Measurements from ENCODE around the gene PLA2G2E.
A peak's percentile ranks its signal among the peaks of the same experiment; 100 is the strongest.
"Not testable (repeated sequence)": the region's sequence is repeated elsewhere in the genome, so short reads cannot be mapped to it uniquely, and the experiment has no call there.

PLA2G2E gene

GRCh38 chr1:19884312-19884711 lies 39.1 kb downstream of the PLA2G2E start:
- no peak for DNase-seq (ENCODE audit: low read depth in 2 of 2)

DNA sequence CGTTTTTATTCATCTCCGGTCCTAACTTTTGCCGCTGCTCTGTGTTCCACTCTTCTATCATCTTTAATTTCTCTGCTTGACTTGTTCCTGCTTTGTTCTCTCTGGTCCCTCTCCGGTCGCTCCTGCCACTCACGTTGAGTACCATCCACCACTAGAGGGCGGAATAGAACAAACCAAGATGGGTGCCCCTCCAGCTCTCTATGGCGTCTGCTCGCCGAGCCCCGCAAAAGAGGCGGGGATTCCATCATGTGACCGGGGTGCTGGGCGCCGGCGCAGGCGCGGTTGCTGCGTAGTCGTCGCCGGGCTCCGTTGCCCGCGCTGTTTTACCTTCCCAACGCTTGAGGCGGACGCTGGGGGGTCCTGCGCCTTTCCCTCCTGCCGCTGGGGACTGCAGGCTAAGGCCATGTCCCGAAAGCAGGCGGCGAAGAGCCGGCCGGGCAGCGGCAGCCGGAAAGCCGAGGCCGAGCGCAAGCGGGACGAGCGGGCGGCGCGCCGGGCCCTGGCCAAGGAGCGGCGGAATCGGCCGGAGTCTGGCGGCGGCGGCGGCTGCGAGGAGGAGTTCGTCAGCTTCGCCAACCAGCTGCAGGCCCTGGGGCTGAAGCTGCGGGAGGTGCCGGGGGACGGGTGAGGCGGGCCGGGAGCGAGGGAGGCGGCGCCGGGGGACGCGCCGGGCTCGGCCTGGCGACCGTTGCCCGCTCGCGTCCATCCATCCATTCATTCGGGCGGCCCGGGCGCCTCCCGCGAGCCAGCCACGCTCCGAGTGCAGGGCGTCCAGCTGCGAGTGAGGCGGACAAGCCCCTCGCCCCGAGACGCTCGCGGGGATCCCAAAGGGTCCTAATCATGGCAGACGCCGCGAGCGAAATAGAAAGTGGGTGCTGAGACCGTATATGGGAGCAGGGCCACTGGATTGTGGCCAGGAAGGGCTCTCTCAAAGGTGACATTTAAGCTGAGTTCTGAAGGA lies 41.0 kb downstream of the PLA2G2E start, which contains the start of gene OTUD3:
TSS of gene OTUD3 (plus strand) at position 285 of the 961 bp plus-strand sequence. CDS start at position 404, 119 bp downstream.
- DNase-seq (ENCODE audit: low read depth in 2 of 2) = peak; percentile 83 to 92

GRCh38 chr1:19880841-19881240 lies 42.6 kb downstream of the PLA2G2E start:
- DNase-seq (ENCODE audit: low read depth in 2 of 2) = not testable (repeated sequence)

- DNase-seq (ENCODE audit: low read depth in 2 of 2) = no peak
These were observed 43.8 kb downstream of the PLA2G2E start for GRCh38 chr1:19879661-19880060.

GRCh38 chr1:19879227-19879626 lies 44.2 kb downstream of the PLA2G2E start:
- DNase-seq (ENCODE audit: low read depth in 2 of 2) = no peak

DNA sequence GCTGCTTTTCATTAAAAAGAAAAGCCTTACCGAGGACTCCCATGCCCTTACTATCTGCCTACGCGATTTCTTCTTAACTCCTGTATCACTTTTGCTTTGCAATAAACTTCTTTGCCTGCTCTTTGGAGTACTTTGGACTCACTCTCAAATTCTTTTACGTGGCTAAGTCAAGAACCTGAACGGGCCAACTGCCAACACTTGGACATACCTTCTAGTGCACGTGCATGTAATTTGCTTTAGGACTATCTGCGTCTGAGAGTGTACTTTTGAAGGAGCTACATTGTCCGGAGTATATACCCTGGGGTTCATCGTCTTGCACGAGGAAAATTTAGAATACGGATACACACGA lies 44.8 kb downstream of the PLA2G2E start:
- DNase-seq (ENCODE audit: low read depth in 2 of 2) = no peak

- no peak for DNase-seq (ENCODE audit: low read depth in 2 of 2)
These were observed 45.4 kb downstream of the PLA2G2E start for GRCh38 chr1:19877821-19878636.

GRCh38 chr1:19877181-19877750 lies 46.2 kb downstream of the PLA2G2E start:
- no peak for DNase-seq (ENCODE audit: low read depth in 2 of 2)

DNA sequence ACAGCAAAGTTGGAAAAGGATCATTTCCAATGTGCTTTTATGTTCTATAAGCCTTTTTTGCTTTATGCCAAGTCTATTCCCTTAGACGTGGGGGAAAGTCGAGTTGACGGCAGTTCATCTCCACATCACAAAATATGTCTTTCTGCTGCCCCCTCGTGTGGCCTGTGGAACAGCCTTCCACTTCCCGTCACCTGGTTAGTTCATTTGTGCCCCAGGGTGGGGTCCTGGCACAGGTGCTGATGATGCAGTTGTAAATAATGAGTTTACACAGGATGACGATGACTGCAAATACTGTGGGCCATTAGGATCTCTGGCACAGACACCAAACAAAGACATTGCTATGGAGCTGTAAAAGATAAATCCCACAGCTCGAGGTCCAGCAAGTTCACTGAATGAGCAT lies 51.2 kb downstream of the PLA2G2E start:
- no peak for DNase-seq (ENCODE audit: low read depth in 2 of 2)

Data from stimulated activated CD4-positive, alpha-beta T cell treated with anti-CD3 and anti-CD28 coated beads, Interleukin-1b, Interleukin-23, amount 100 ng/mL, for 1 hour (primary cell).